LNCAP (cell line): ENCODE results near the gene PRC1.

Source experiments
- TF ChIP-seq, protein P1 (sequence below): fragments of 450-650 bp; IDR thresholded peaks from 2 replicates; pipeline ENCODE4 v1.5.1; 2017; ENCODE audit warnings: mild to moderate bottlenecking

PRC1 gene

GRCh38 chr15:90972133-90972532 lies 22.2 kb downstream of the PRC1 start:
- TF ChIP-seq, protein P1, sequence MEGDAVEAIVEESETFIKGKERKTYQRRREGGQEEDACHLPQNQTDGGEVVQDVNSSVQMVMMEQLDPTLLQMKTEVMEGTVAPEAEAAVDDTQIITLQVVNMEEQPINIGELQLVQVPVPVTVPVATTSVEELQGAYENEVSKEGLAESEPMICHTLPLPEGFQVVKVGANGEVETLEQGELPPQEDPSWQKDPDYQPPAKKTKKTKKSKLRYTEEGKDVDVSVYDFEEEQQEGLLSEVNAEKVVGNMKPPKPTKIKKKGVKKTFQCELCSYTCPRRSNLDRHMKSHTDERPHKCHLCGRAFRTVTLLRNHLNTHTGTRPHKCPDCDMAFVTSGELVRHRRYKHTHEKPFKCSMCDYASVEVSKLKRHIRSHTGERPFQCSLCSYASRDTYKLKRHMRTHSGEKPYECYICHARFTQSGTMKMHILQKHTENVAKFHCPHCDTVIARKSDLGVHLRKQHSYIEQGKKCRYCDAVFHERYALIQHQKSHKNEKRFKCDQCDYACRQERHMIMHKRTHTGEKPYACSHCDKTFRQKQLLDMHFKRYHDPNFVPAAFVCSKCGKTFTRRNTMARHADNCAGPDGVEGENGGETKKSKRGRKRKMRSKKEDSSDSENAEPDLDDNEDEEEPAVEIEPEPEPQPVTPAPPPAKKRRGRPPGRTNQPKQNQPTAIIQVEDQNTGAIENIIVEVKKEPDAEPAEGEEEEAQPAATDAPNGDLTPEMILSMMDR: no peak

GRCh38 chr15:90970274-90970673 lies 24.1 kb downstream of the PRC1 start:
- TF ChIP-seq, protein P1: no peak

DNA sequence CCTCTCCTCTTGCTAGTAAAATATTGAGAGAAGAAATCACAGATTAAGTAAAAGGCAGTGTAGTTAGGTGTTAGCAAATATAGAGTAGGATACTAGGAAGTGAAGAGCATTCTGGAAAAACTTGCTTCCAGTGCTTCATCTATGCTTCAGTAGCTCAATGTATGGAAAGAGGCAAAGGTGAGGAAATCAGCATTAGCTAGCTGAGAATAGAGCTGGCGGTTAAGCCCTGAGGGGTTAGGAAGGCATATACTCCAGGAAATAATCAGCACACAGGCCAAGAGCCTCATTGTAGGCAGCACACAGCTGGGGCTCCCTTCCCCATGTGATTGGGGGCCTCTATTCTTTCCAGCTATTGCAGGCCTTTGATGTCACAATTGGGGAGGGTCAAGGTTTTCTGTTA lies 25.9 kb downstream of the PRC1 start:
- TF ChIP-seq, protein P1: no peak

- TF ChIP-seq, protein P1: no peak
These were observed 27.1 kb downstream of the PRC1 start for GRCh38 chr15:90967206-90967605.

DNA sequence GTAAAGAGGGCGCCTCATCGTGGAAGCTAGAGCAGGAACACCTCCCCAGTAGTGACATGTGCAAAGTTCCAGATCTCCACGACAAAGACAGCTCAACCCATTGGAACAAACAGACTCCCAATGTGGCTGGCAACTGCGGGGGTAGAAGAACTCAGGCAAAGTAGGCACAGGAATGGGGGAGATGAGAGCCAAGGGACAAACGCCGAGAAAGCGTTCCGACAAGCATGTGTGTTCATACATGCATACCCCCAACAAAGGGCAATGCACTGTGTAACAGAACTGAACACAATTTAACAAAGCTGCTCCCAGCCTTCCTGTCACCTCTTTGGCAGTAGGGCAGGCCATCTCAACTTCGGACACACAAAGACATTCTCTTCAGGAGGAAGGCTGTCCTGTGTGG lies 28.1 kb downstream of the PRC1 start:
- TF ChIP-seq, protein P1: no peak

- TF ChIP-seq, protein P1: no peak
These were observed 32.3 kb downstream of the PRC1 start for GRCh38 chr15:90962021-90962420.

DNA sequence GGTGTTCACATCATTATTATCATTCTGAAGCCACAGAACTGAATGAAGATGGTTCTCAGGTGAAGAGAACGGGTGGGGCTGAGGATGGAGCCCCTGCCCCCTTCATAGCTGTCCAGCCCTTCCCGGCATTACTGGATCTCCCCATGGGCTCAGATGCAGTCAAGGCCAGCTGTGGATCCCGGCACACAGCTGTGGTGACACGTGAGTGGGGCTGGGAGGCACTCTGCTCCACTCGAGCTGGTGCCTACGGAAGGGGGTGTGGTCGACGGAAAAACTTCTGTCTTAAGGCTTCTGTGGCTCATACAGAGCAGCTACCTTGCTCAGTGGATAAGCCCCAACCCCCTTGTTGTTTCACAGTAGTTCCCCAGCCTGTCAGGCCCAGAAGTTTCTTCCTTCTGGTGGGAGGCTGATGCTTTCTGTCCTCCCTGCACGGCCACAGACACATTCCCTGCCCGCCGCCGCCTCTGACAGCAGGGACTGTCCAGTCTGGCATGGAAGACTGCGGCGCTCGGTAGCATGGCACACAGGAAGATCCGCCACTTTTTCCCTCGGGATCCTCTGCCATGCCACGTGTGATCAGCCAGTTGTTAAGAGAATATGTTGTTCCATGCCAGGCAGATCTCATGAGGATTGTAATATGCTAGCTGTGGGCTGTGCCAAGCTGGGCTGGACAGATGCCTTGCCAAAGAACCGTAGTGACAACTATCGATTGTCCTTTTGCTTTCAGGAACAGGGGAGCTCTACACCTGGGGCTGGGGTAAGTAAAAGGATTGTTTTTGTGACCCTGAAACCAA lies 33.8 kb downstream of the PRC1 start:
- TF ChIP-seq, protein P1: no peak
